ENCODE data around the gene TMCO4. TPM values are rescaled to one million over a fixed set of nuclear protein-coding genes. Genes with fewer than 3 reads are reported as not detected.

Gene TMCO4
- total and polyA plus RNA-seq, 10 of the 15 experiments (the other 5 are each of a cell fraction or from before 2014, with no cell fraction given): 2.4 to 20.8 (median 13.0) TPM

GRCh38 chr1:19728413-19729145 lies 71.1 kb downstream of the TMCO4 start:
- H3K4me1 ChIP-seq (ENCODE audit: control insufficient read depth, insufficient read depth, low read length): no peaks in the 10 kb centered on the region
- peaks cover 0 to 3% of the 10 kb centered on the region in 2 experiments; a peak in 2 of 4 replicates for H3K36me3 ChIP-seq (ENCODE audit: control insufficient read depth in 2 of 2, insufficient read depth in 2 of 2, low read length in 1 of 2)
- H2AFZ ChIP-seq (ENCODE audit: control insufficient read depth, low read depth, low read length): no peak overlapping the region
- RAD21 ChIA-PET (ENCODE audit: unreplicated experiment): interaction anchor here (1.0 kb wide), 1 partner anchor 24 kb away, joined by 4 read pairs; no protein-coding TSS in a partner anchor
- H3K79me2 ChIP-seq (ENCODE audit: control insufficient read depth, insufficient read depth, low read length): no peaks in the 10 kb centered on the region
- no peak for DNase-seq (ENCODE audit: low read depth, low spot score)
- in situ Hi-C loops (cut with MboI): no loop called here
- H3K27me3 ChIP-seq (replicated peaks in 1 of 2; ENCODE audit: control insufficient read depth in 2 of 2, insufficient read depth in 2 of 2, low read length in 1 of 2): no peaks in the 10 kb centered on the region
- CTCF ChIA-PET: interaction anchor here (1.3 to 2.0 kb wide), 3 partner anchors 13 to 153 kb away, joined by 3 to 8 read pairs (median 6); partner anchors contain the start of gene OTUD3
- no peak overlapping the region for H3K27ac ChIP-seq (ENCODE audit: control insufficient read depth, insufficient read depth)
- no peak for FAIRE-seq
- SMC1A ChIA-PET (ENCODE audit: uncharacterized antibody, unreplicated experiment): no interaction called here
- no peaks in the 10 kb centered on the region for H4K20me1 ChIP-seq (ENCODE audit: control insufficient read depth, insufficient read depth)
- TF ChIP-seq ZNF592 (IDR thresholded peaks at IDR 0.05): no peak
- no peak for TF ChIP-seq CEBPZ (IDR thresholded peaks at IDR 0.05; ENCODE audit: low read depth, low read length)
- no peak for TF ChIP-seq TCF3 (IDR thresholded peaks at IDR 0.05; ENCODE audit: borderline replicate concordance, insufficient read depth, low read depth, low read length)
- TF ChIP-seq MEF2B (IDR thresholded peaks at IDR 0.05; ENCODE audit: partially characterized antibody, poor library complexity, severe bottlenecking): no peak
- TF ChIP-seq ESRRA (IDR thresholded peaks at IDR 0.05; ENCODE audit: low read length): no peak
- no peak for TF ChIP-seq NKRF (conservative IDR thresholded peaks at IDR 0.05)
- TF ChIP-seq SRF (IDR thresholded peaks at IDR 0.05; ENCODE audit: low read depth in 2 of 2, low read length in 2 of 2): no peak
- TF ChIP-seq POU2F2 (IDR thresholded peaks at IDR 0.05; ENCODE audit: borderline replicate concordance, low read depth, low read length): no peak
- no peak for TF ChIP-seq ZBTB11 (CRISPR knock-in tag; IDR thresholded peaks at IDR 0.05)
- no peak overlapping the region for H3K4me3 ChIP-seq
- no peak overlapping the region for H3K4me2 ChIP-seq (ENCODE audit: control insufficient read depth, insufficient read depth)
- H3K9me3 ChIP-seq (replicated peaks; ENCODE audit: control insufficient read depth, insufficient read depth, low read length): peaks cover 6% of the 10 kb centered on the region
- intact Hi-C loops (cut with micrococcal nuclease; ENCODE audit: unreplicated experiment): no loop called here
- POLR2A ChIA-PET: no interaction called here
- no peak for ATAC-seq
- 100% methylated on average over 5 of the region's 5 CpGs for WGBS (ENCODE audit: insufficient coverage, insufficient replicate concordance, low lambda C conversion rate, missing lambda C conversion rate)
- H3K9ac ChIP-seq (ENCODE audit: control insufficient read depth, insufficient read depth, low read length): no peak overlapping the region
- BruUV-seq (replicated peaks): no TSS peak
